HG03066 (cell line): ENCODE measurements around the gene FOXI2.

ENCODE experiments used
- ATAC-seq: cut with Tn5 transposase; IDR thresholded peaks from one replicate; pipeline ENCODE4 v1.9.1; 2021; ENCODE audit warnings: low read depth; ENCODE audit not compliant: unreplicated experiment

FOXI2 gene

DNA sequence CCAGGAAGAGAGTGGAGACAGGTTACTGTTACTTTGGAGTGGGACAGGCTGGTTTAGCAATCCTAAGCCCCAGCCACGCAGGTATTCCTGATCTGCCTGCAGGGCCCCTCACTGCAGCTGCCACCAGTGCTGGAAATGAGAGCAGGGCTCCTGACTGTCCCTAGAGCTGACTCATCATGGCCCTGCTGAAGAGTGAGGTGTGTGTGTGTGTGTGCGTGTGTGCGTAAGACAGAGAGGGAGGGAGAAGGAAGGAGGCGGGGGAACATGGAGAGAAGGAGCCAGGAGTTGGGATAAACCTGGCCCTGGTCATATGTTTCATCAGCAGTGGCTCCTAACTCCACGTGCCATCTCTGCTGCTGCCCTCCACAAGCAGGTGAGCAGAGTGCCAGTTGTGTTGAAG, 3.6 kb downstream of the FOXI2 start:
- no peak for ATAC-seq

- ATAC-seq = no peak
Observed at GRCh38 chr10:127743205-127743604, 6.2 kb downstream of the FOXI2 start.

GRCh38 chr10:127744956-127745355, 8.0 kb downstream of the FOXI2 start:
- ATAC-seq = no peak

DNA sequence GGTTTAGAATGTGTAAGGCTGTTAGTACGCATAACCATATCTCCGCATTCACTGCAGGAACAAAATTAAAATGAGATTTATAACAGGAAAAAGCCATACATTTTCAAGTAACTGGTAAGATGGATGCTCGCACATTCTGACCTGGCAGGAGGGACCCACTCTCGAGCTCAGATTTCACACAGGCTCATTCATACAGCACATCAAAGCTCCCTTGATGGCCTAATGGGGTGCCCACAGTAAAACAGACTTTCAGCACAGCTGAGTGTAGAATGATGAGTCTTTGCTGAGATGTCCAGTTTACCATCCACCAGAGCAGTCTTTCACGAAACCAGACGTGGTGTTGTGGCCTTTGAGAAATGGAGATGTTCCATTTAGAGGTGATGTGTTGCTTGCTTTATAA, 8.9 kb downstream of the FOXI2 start:
- ATAC-seq = no peak

- ATAC-seq = no peak
Observed at GRCh38 chr10:127755753-127756152, 18.8 kb downstream of the FOXI2 start.

DNA sequence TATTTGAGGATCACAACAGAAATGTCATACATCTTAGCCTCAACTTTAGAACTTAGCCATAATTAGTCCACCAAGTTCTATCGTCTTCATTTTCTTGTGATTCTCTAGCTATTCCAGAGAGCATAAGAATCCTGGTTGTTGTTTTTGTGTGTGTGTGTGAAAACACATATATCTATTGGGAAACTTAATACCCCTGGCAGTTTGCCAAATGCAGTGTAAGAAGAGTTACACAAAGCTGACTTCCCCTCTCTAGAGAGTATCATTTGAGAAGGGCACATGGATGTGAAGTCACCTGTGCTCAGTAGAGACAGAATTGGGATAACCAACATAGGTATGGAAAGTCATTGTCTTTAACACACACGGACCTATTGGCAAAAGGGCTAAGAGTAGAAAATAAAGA, 19.3 kb downstream of the FOXI2 start:
- ATAC-seq = no peak

DNA sequence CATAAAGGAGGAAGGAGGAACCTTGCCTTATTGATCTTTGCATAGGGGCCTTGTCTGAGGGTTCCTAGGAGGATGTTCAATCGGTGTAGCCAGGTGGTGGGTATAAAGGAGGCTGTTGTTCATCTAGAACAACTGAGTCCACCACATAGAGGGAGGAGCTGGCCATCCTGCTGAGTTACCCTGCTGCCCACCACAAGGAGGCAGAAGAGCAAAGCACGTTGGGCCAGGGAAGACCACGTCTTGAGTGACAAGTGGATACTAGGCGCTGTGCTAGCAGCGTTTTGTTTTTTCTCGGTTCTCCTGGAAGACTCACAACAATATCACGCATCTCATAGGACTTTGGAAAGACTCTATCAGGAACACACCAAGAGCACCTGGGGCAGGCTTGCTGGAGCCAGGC, 20.0 kb downstream of the FOXI2 start:
- no peak for ATAC-seq

- ATAC-seq = no peak
Observed at GRCh38 chr10:127759276-127759675, 22.3 kb downstream of the FOXI2 start.

- no peak for ATAC-seq
Observed at GRCh38 chr10:127762925-127763324, 25.9 kb downstream of the FOXI2 start.

DNA sequence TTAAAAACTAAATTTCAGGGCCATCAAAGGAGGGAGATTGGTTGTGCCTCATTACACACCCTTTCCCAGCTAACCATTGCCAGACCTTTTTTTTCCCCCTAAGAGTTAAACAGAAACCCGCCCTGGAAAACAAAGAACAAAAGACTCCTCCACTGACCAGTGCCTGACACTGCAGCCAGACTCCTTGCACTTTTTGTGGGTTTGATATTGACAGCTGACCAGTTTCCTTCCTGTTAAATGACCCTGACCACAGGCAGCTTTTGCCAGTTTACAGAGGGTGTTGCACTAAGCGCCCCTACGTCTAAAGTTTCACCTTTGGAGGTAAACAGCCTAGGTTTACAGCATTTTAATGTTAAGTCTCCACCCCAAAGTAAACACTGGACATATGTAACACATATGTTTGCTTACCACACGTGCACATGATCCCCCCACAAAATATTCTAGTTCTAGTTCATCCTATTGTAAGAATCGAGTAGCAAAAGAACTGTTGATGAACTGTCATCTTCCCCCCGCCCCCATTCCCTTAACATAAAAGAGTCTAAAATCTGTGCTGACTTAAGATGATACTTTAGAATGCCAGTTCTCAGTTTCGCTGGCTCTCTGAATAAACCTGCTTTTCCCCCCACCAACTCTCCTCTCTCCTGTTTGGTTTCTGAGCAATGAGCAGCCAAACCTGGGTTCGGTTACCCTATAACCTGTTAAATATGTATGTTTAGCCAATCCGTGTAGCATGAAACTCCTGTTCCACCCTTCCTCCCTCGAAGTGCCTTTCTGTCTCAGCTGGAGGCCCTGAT, 38.0 kb downstream of the FOXI2 start:
- no peak for ATAC-seq

DNA sequence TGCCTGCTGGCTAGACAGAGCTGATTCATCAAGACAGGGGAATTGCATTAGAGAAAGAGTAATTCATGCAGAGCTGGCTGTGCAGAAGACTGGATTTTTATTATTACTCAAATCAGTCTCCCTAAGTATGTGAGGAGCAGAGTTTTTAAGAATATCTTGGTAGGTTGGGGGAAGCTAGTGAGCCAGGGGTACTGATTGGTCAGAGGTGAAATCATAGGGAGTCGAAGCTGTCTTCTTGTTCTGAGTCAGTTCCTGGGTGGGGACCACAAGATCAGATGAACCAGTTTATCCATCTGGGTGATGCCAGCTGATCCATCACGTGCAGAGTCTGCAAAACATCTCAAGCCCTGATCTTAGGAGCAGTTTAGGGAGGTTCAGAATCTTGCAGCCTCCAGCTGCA, 39.8 kb downstream of the FOXI2 start:
- ATAC-seq = no peak

DNA sequence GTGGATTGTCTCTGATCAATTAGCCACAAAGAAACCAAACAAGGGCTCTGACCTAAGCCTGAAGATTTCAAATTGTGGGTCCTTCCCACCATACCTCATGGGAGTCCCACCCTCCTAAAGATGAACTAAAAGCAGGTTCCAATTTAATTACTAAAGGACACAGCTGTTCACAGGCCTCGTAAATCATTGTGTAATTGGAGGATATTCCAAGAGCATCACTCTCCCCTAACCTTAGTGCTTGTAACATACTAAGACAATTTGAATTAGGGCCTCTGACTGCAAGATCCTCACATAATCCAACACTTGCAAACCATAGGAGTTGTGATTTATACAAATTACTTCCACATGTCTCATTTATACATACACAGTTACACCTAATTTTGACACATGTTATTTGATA, 44.4 kb downstream of the FOXI2 start:
- ATAC-seq = no peak

DNA sequence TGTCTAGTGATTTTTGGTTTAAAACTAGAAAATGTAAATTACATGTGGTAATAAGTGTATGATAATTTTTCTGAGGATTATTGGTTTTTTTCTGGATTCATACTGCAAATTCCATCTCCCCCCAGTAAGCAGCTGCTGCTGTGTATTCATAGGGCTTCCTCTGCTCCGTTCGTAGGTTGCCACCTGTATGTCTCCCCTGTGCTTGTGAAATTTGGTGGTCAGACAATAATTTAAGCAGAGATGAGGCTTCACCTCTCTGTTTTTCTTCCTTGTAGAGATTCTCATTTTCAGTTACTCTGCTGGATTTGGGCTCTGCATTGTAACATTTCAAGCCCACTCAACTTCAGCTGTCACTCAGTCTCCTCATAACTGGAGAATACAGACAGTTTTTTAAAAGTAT, 50.9 kb downstream of the FOXI2 start:
- no peak for ATAC-seq

DNA sequence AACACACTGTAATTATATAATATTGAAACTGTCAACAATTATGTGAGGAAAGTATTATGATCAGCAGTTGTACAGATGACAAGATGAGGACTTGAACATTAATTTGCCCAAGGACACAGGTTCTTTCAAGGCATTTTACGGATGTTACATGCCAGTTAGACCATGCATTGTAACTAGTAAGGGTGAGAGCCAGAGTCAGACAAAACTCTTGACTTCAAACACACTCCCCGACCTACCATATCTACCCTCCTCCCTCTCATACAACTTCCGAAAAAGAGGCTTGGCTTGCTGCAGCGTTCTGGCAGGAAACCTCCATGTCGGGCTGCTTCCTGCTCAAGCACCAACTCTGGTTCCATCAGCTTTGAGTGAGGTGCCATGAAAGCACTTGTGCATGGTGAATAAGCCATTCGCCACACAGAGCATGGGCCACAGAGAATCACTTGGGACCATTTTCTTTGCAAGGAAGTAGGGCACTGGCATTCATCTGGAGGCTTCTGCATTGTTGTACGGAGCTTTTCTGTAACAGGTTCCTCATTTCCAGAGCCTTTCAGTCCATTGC, 53.2 kb downstream of the FOXI2 start:
- ATAC-seq = no peak
